Parathyroid adenoma (tissue), 2 donors: ENCODE data around the gene EYA2.

Experiments used
- H2AFZ ChIP-seq: fragments of 300-600 bp; sonication (generic); one replicate; pipeline ENCODE4 v1.7.0; 2017; ENCODE audit warnings: antibody characterized with exemption, mild to moderate bottlenecking
- H3K27ac ChIP-seq: fragments of 300-600 bp; sonication (generic); one replicate; pipeline ENCODE4 v1.7.0; 2017
- H3K27me3 ChIP-seq: fragments of 300-600 bp; sonication (generic); one replicate; pipeline ENCODE4 v1.7.0; 2017; ENCODE audit warnings: low read length; ENCODE audit not compliant: control insufficient read depth, insufficient read depth
- H3K36me3 ChIP-seq: fragments of 300-600 bp; sonication (generic); one replicate; pipeline ENCODE4 v1.7.0; 2017; ENCODE audit warnings: low read length; ENCODE audit not compliant: control insufficient read depth, insufficient read depth
- H3K4me1 ChIP-seq: fragments of 300-600 bp; sonication (generic); one replicate; pipeline ENCODE4 v1.7.0; 2017; ENCODE audit warnings: control low read depth
- H3K4me2 ChIP-seq: fragments of 300-600 bp; sonication (generic); one replicate; pipeline ENCODE4 v1.7.0; 2017; ENCODE audit warnings: low read length
- H3K4me3 ChIP-seq: fragments of 300-600 bp; sonication (generic); one replicate; pipeline ENCODE4 v1.7.0; 2017; ENCODE audit warnings: low read depth, low read length
- H3K79me2 ChIP-seq: fragments of 300-600 bp; sonication (generic); one replicate; pipeline ENCODE4 v1.7.0; 2017; ENCODE audit warnings: control low read depth
- H3K9ac ChIP-seq: fragments of 300-600 bp; sonication (generic); one replicate; pipeline ENCODE4 v1.7.0; 2017; ENCODE audit warnings: mild to moderate bottlenecking
- H3K9me3 ChIP-seq: fragments of 300-600 bp; sonication (generic); one replicate; pipeline ENCODE4 v1.7.0; 2017; ENCODE audit warnings: low read length; ENCODE audit not compliant: control insufficient read depth
- CTCF ChIP-seq: fragments of 300-600 bp; sonication (generic); IDR thresholded peaks from one replicate; pipeline ENCODE4 v1.7.0; 2017; ENCODE audit warnings: antibody characterized with exemption, mild to moderate bottlenecking
- donor health status: primary hyperparathyroidism.

EYA2 gene

GRCh38 chr20:46995561-46996142 is 101.0 kb downstream of the EYA2 start:
- H3K4me3 ChIP-seq = no peak overlapping the region
- peaks cover 33% of the 10 kb centered on the region for H3K79me2 ChIP-seq
- TF ChIP-seq CTCF = no peak
- no peak overlapping the region for H2AFZ ChIP-seq
- H3K4me1 ChIP-seq = peaks cover 28% of the 10 kb centered on the region
- H3K27me3 ChIP-seq = no peaks in the 10 kb centered on the region
- no peak overlapping the region for H3K9ac ChIP-seq
- H3K27ac ChIP-seq = no peak overlapping the region
- H3K4me2 ChIP-seq = no peak overlapping the region
- H3K9me3 ChIP-seq = no peaks in the 10 kb centered on the region
- H3K36me3 ChIP-seq = no peaks in the 10 kb centered on the region

GRCh38 chr20:46997187-46997586 is 102.5 kb downstream of the EYA2 start:
- H3K27me3 ChIP-seq = no peaks in the 10 kb centered on the region
- no peaks in the 10 kb centered on the region for H3K36me3 ChIP-seq

GRCh38 chr20:46998477-46999240 is 104.0 kb downstream of the EYA2 start:
- Histone ChIP-seq H3K4me2 (no peak overlapping the region), H2AFZ (no peak overlapping the region), H3K79me2 (peaks cover 15% of the 10 kb centered on the region), H3K27me3 (no peaks in the 10 kb centered on the region), H3K27ac (peak overlapping the region; percentile 3), H3K9ac (no peak overlapping the region), H3K4me1 (peaks cover 26% of the 10 kb centered on the region), H3K36me3 (no peaks in the 10 kb centered on the region), H3K4me3 (no peak overlapping the region), H3K9me3 (no peaks in the 10 kb centered on the region)
- no peak for TF ChIP-seq CTCF

More at GRCh38 chr20:46997187-46997586, 102.5 kb downstream of the EYA2 start:
- Histone ChIP-seq H3K4me3 (no peak overlapping the region), H3K27ac (no peak overlapping the region), H3K9ac (no peak overlapping the region), H3K9me3 (no peaks in the 10 kb centered on the region), H3K4me2 (no peak overlapping the region), H3K4me1 (peaks cover 29% of the 10 kb centered on the region), H3K79me2 (peaks cover 26% of the 10 kb centered on the region), H2AFZ (no peak overlapping the region)
- TF ChIP-seq CTCF = no peak

- no peak overlapping the region for H3K27ac ChIP-seq
- no peaks in the 10 kb centered on the region for H3K36me3 ChIP-seq
- no peak overlapping the region for H2AFZ ChIP-seq
- TF ChIP-seq CTCF = no peak
- H3K79me2 ChIP-seq = peaks cover 12% of the 10 kb centered on the region
- H3K27me3 ChIP-seq = no peaks in the 10 kb centered on the region
- no peak overlapping the region for H3K9ac ChIP-seq
- no peak overlapping the region for H3K4me2 ChIP-seq
- H3K9me3 ChIP-seq = no peaks in the 10 kb centered on the region
- H3K4me1 ChIP-seq = peaks cover 26% of the 10 kb centered on the region
- H3K4me3 ChIP-seq = no peak overlapping the region
Measured at GRCh38 chr20:46999801-47000465, 105.3 kb downstream of the EYA2 start.
